GM18499 (cell line): ENCODE measurements around the gene FOXK1.
"Not testable (repeated sequence)": the region's sequence is repeated elsewhere in the genome, so short reads cannot be mapped to it uniquely, and the experiment has no call there.

ENCODE experiments used
- ATAC-seq: cut with Tn5 transposase; IDR thresholded peaks from one replicate; pipeline ENCODE4 v1.9.1; 2021; ENCODE audit warnings: moderate number of reproducible peaks; ENCODE audit not compliant: insufficient read depth, unreplicated experiment

FOXK1 gene

GRCh38 chr7:4794171-4794570 lies 112.1 kb downstream of the FOXK1 start:
- not testable (repeated sequence) for ATAC-seq

DNA sequence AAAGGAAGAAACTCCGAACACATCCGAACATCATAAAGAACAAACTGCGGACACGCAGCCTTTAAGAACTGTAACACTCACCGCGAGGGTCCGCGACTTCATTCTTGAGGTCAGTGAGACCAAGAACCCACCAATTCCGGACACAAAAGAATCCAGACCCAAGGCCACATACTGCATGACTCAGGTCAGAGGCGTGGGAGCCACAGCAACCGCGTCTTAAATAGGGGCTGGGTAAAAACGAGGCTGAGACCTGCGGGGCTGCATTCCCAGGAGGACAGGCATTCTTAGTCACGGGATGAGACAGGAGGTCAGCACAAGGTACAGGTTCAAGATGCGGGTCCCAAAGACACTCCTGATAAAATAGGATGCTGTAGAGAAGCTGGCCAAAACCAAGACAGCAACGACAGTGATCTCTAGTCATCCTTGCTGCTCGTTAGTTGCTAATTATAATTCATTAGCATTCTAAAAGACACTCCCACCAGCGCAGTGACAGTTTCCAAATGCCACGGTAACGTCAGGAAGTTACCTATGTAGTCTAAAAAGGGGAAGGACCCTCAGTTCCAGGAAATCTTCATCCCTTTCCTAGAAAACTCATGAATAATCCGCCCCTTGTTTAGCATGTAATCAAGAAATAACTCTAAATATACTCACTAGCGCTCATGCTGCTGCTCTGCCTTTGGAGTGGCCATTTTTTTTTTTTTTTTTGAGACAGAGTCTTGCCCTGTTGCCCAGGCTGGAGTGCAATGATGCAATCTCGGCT lies 112.7 kb downstream of the FOXK1 start:
- ATAC-seq: no peak

GRCh38 chr7:4796453-4796852 lies 114.4 kb downstream of the FOXK1 start:
- no peak for ATAC-seq

DNA sequence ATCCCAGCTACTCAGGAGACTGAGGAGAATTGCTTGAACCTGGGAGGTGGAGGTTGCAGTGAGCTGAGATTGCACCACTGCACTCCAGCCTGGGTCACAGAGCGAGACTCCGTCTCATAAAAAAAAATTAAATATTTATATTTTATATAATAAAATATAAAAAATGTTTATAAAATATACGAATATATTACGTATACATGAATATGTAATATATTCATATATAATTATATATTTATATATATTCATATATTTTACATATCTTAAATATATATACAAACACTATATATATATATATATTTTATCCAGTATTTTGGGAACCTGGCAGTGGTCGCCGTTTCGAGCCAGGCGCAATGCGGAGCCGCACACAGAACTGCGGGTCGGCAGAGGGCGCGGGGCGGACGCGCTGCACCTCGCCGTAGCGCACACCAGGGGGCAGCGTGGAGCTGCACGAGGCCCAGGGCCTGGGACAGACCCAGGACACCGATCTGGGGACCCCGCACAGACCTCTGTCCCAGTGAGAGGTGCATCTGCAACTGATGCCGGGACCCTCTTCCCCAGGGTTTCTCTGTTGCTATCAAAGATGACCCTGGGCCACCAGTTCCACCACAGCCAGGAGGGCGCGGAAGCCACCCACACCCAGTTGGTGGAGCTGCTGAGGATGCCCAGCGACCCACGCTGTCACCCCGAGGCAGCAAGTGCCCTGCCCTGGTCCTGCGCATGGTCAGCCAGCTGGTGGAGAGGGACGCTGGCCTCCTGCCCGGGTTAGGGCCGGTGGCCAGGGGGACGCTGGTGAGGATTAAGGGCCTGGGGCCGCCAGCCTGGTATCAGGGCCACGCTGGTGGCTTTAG lies 116.0 kb downstream of the FOXK1 start:
- no peak for ATAC-seq

GRCh38 chr7:4798706-4799235 lies 116.7 kb downstream of the FOXK1 start:
- no peak for ATAC-seq

- no peak for ATAC-seq
Measured at GRCh38 chr7:4799508-4800268, 117.6 kb downstream of the FOXK1 start.

DNA sequence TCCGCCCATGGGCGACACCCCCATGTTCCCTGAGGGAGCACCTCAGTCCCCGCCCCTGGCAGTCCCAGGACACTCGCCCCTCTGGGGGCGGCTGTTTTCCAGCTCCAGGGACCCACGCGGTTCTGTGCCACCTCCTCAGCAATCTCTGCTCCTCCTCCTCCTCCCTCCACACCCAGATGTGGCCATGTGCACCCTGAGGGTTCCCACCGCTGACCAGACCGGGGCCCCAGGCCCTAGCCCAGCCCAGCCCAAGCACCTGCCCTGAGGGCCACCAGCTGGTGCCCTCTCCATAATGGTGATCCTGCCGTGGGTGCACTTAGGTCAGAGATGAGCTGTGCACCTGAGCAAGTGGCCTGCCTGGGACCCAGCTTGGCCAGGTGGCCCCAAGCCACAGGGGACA lies 118.4 kb downstream of the FOXK1 start:
- no peak for ATAC-seq

DNA sequence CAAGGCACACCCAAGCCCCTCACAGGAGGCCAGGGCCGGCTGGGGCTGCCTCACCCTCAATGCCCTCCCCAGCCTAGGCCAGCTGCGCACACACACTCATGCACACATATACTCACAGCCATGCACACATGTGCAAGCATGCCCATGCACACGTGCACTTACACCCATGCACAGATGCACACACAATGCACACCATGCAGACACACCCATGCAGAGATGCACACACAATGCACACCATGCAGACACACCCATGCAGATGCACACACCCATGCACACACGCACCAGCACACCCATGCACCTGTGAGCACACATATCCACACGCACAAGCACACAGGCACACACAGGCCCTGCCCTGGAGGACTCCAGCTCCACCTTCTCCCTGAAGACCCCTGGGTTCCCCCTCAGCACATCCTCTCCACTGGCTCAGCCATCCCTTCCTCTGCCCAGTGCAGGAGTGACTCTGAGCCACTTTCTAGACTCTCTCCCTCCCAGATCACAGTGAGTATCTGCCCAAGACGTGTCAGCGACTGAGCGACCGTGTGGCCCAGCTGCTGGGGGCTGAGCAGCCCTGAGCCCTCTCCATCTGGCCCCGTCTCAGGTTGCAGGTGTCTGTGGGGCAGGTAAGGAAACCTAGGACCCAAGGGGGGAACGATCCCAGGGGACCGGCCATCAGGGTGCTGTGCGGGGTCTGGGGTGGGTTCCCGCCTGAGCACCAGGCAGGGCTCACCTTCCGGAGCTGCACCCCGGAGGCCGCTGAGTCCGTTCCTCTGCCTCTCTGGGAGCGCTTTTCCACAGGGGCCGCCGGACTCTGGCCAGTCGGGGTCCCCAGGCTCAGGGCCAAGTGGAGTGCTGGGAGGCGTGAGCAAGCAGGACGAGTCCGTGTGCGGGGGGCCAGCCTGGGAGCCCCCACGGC lies 119.1 kb downstream of the FOXK1 start:
- no peak for ATAC-seq

DNA sequence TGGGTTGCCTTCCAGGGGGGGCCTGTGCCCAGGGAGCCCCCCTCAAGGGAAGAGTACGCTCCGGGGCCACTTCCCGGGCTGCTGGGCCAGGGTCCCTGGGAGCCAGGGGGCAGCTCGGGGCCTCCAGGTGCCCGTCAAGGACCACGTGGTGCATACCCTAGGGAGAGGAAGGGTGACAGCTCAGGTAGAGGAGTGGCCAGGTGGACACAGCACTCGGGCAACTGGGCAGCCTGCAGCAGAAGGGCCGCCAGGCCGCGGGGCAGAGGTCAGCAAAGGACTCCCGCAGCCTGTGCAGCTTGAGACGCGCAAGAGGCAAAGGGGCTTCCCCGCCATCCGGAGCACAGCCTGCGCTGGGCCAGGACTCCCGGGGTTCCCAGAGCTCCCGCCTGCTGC lies 119.7 kb downstream of the FOXK1 start:
- no peak for ATAC-seq

DNA sequence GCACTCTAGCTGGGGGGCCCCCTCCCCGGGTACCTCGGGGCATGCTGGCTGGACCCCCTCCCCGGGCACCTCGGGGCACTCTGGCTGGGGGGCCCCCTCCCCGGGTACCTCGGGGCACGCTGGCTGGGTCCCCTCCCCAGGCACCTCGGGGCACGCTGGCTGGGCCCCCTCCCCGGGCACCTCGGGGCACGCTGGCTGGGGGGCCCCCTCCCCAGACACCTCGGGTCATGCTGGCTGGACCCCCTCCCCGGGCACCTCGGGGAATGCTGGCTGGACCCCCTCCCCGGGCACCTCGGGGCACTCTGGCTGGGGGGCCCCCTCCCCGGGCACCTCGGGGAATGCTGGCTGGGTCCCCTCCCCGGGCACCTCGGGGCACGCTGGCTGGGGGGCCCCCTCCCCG lies 120.5 kb downstream of the FOXK1 start:
- ATAC-seq: not testable (repeated sequence)

GRCh38 chr7:4803397-4804241 lies 121.5 kb downstream of the FOXK1 start:
- no peak for ATAC-seq

DNA sequence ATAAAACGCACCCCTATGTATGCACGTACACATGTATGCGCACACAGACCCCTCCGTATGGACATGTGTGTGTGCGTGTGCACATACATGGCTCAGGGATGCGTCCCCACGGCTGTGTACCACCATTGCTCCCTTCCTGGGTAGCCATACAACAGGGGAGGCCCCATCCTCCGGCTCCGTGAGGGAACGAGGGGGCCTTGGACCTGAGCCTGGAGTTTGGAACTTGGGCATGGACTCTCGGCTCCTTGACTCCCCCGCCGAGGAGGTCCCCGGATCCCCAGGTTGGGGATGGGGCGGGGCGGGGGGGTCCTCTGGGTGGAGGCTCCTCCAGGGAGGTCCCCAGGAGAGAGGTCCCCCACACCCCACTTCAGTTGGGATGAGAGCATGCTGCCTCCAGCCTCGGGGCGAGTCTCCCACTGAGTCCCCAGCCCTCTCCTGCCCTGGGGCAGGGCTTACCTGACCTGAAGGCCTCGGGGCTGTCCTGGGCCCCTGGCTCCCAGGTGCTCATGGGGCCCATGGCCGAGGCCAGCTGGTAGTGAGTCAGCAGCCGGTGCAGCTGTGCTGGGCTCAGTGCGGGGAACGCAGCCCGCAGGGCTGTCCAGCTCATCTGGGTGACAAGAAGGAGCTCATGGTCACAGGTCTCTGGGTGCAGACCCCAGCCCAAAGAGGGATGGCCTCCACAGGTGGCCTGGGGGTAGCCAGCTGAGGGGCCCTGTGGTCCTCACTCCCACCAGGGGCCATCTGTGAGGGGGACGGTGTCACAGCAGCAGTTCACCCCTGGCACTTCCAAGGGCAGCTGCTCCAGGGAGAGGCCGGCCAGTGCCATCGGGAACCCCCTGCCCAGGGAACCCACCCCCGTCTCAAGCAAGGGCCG lies 123.3 kb downstream of the FOXK1 start:
- ATAC-seq: no peak

DNA sequence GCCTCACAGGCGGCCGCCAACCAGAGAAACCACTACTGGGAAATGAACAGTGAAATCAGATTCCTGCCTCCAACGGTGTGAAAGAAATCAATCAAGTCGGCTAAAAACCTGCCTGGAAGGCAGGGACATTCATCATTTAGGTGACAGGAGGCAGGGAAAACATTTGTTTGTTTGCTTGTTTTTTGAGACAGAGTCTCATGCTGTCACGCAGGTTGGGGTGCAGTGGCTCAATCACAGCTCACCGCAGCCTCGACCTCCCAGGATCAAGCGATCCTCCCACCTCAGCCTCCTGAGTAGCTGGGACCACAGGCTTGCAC lies 123.8 kb downstream of the FOXK1 start:
- no peak for ATAC-seq

- ATAC-seq: no peak
Measured at GRCh38 chr7:4806983-4807597, 125.0 kb downstream of the FOXK1 start.

GRCh38 chr7:4807598-4808016 lies 125.5 kb downstream of the FOXK1 start:
- no peak for ATAC-seq

DNA sequence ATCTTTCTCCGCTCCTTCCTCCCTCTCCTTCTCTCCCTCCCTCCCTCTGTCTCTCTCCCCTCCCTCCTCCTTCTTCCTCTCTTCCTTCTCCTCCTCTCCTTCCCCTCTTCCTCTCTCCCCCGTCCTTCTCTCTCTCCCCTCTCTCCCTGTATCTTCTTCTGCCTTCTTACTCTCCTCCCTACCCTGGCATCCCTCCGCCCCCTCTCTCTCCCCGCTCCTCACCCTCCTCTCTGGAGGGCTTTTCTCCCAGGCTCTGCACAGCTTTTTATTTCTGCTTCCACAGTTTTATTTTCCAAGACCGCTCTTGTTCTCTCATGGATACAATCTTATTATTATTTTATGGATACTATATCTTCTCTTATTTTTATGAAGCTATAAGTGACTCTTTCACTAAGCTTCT lies 125.9 kb downstream of the FOXK1 start:
- no peak for ATAC-seq

- ATAC-seq: no peak
Measured at GRCh38 chr7:4808565-4808964, 126.5 kb downstream of the FOXK1 start.
